ENCODE measurements around the gene SPAG9. TPM values are rescaled to one million over a fixed set of nuclear protein-coding genes. Genes with fewer than 3 reads are reported as not detected.

Gene SPAG9
- total RNA-seq, 1 donor from 2014 or later: 56.8 TPM

DNA sequence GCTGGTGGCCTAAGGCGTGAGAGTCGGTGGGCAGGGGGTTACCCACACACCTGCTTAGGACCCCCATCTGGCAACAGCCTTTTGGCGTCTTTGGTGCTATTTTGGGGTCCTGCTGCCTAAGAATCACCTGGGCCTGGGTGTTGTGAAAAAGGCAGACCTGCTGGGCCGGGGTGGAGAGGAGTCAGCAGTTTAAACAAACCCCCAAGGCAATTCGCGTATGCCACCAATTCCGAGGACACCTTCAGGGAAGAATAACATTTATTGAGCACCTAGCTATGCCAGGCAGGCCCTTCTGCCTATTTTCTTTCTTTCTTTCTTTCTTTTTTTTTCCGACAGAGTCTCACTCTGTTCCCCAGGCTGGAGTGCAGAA, 200.6 kb downstream of the SPAG9 start:
- intact Hi-C loops (cut with micrococcal nuclease): no loop called here

DNA sequence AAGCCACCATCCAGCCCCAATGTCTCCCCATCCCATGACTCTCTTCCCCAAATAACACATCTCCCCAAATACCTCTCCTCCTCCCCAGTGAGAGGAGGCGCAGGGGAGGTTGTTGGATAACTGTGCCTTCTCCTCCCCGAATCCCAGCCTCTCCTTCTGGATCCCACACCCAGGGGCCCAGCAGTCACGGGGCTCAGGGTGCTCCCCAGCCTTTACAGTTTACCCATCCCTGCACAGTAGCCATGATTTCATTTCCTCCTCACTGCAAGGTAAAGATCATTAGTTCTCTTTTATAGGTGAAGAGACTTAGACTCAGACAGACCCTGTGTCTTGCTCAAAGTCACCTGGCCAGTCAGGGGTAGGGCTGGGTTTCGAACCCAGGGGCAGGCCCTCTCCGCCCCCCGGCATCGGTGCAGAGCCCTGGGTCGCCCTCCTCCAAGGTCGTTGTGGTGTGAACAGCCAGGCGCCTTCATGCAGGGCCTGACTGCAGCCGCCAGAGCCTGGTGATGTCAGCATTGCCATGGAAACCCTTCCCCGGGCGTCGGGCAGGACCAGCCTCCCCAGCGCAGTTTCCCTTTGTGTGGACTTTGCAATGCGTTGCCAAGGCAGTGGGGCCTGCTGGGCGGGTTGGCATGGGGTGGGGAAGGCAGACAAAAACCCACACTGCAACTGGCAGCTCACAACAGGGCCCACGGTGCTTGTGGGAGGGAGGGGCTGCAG, 201.2 kb downstream of the SPAG9 start:
- intact Hi-C loops (cut with micrococcal nuclease): loop anchor here (1.0 kb wide), 3 partner anchors 9 to 52 kb away; no protein-coding TSS in a partner anchor

DNA sequence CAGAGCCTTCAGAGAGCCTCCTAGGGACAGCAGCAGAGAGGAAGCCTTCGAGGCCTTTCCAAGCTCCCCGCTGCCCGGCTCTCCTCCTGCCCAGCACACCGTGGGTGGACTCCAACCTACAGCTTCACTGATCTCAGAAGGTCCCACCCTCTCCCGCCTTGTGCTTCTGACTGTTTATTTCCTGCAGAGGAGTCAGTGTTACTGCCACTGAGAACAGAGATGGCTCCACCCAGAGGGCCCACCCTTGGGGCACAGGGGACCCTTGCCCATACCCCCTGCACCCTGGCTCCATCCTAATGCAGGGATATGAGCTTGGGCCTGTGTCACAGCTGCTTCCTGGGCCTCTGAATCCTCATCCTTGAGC, 201.8 kb downstream of the SPAG9 start:
- intact Hi-C loops (cut with micrococcal nuclease): loop anchor here (1.0 kb wide), 3 partner anchors 9 to 52 kb away; no protein-coding TSS in a partner anchor

DNA sequence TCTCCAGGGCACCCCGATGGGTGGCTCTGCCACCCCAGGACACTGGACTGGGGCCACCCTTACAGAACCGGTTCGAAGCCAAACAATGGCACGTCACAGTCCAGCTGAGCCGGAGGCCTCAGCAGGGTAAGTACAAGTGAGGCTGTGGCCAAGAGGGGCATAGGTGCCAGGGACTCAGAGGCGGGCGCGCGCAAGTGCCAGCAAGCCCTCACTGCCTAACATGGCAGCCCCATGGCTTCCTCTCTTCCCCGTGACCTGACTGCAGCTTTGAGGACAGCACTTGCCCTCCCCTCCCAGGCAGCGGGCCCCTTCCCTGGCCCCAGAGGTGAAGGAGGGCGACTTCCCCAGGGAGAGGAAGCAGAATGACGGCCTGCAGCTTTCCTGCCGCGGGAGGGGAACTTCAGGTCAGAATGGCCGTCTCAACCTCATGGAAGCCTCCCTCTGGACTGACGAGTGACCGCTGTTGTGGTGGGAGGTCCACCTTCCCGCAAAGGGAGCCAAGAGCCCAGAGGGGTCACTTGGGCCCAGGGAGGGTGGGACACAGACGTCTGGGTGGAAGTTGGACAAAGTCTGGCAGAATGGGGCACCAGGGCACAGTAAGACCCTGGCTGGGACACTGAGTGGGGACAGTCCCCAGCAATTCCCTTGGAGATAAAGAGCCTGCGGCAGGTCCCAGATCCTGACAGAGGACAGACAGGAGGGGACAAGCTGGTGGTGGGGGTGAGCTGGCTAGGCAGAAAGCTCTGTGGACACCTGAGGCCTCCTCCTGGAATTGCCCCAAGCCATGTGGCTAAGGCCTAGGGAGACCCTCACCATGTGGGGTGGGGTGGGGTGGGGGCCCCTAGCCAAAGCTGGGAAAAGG, 202.4 kb downstream of the SPAG9 start:
- intact Hi-C loops (cut with micrococcal nuclease): no loop called here

DNA sequence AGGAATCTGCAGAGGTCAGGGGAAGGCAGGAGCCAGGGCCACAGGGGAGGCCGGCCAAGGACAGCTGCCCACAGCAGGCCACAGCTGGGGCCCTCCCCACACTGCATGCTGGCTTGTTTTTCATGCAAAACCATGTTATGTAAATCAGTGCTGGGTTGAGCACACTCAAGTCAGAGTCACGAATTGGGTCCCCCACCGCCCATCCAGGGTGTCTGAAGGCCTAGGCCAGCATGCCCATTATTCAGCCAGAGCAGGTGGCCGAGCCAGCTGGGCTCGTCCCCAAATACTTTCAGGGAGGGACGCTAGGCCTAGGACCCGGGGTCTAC, 203.3 kb downstream of the SPAG9 start:
- intact Hi-C loops (cut with micrococcal nuclease): no loop called here

DNA sequence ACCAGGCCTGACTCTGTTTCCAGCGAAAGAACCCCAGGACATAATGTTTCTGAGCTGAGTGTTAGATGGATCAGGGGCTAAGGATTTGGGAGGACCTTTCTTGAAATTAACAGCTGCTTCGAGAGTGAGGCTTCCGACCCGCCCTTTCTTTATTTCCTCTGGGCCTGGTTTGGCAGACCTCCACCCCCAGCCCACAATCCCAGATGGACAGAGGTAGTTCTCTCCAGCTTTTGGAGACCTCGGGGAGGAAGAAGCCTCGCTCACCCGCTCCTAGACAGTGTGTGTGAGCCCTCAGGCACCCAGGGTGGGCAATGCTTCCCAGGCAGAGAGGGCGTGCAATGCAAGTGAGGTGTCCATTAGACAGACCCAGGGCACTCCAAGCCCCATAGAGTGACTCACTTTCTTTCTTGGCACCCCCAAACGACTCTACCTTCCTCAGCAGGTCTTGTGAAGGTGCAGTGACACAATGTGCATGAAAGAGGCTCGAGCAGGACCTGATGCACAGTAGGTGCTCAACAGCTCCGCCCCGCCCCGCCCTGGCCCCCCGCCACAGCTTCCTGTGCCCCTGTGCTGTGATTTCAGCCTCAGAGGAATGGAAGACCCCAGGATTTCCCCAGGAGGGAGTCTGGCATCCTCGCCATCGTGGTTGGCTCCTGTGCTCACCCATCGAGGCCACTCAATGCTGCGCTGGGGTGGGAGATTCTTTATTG, 203.8 kb downstream of the SPAG9 start:
- intact Hi-C loops (cut with micrococcal nuclease): no loop called here

DNA sequence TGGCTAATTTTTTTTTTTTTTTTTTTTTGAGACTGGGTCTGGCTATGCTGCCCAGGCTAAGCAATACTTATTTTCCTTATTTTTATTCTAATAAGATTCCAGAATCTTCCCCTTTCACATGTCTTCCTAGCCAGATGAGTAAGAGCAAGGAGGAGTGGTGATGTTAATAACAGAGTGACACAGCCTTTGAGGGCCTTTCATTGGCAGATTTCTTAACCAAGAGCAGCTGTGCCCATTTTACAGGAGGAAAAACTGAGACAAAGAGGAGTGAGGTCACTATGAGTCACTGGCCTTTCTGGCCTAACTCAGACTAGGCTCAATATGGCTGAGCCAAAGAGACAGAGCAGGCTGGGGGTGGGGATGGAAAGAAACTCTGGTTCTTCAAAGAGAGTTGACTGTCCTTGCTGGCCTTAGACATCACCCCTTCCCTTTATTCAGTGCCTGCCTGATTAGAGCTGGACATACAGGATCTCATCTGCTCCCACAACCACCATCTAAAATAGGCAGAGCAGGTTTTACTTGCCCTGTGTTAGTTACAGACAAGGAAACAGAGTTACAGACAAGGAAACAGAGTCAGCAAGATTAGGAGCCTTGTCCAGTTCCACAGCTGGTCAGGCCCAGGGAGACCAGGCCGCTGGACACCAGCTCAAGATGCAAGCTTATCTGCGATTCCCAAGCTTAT, 204.5 kb downstream of the SPAG9 start:
- intact Hi-C loops (cut with micrococcal nuclease): no loop called here

DNA sequence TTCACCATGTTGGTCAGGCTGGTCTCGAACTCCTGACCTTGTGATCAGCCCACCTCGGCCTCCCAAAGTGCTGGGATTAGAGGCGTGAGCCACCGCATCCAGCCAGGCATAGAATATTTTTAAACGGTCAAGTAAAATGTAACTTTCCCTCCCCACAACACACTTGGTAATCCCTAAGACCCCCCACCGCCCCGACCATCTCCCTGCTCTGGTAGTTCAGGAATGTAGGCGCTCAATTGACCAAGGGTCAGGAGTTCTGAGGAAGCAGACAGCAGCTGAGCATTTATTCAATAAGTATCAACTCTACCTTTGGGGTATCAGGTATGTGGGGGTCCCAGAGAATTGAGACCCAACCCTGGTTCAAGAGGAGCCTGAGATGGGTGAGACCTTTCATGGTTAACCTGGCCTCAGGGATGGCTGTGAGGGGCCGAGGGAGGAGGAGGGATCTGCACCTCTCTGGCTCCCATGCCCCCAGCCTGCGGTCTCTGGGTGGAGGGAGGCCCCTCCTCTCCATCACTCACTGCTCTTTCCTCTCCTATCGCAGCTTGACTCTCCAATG, 206.1 kb downstream of the SPAG9 start:
- intact Hi-C loops (cut with micrococcal nuclease): no loop called here

DNA sequence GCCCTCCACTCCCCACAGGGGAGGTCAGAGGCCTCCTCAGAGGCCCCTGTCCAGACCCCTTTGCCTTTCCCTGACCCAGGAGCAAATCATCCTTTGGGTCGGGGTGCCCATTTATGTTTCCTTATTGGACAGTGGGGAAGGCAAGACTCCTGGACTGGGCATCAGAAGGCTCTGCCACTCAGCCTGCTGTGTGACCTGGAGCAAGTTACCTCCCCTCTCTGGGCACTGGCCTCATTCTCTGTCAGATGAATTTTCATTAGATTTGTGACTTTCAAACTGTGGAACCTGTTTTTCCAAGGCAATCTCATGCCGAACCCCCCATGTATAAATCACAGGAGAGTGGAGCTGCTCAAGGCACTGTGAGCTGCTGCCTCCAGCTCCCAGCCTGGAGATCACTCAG, 207.5 kb downstream of the SPAG9 start:
- intact Hi-C loops (cut with micrococcal nuclease): no loop called here

Other genes with a start within 250 kb of the SPAG9 start
- gene NME1, start 32.7 kb upstream of the SPAG9 start, total RNA-seq: 153 and 158 TPM in 2 replicates
- gene NME2, start 45.5 kb upstream of the SPAG9 start, total RNA-seq: 387 and 403 TPM in 2 replicates
- gene MBTD1, start 139.2 kb upstream of the SPAG9 start, total RNA-seq: 12.0 and 13.7 TPM in 2 replicates
- gene UTP18, start 139.7 kb upstream of the SPAG9 start, total RNA-seq: 52.6 and 52.9 TPM in 2 replicates

Measured in T-helper 1 cell treated with Interleukin-12 subunit alpha and Interleukin-12 subunit beta and Interleukin-4 antibody, amounts not matched to agents 30 ng/mL and 1 ng/mL, for 36 hours (primary cell).